ENCODE data around the gene CAPN7. TPM values are rescaled to one million over a fixed set of nuclear protein-coding genes. Genes with fewer than 3 reads are reported as not detected.

CAPN7 gene
- total RNA-seq, 6 experiments from 2014 or later, result 23.8 to 27.9 (median 26.4) TPM

- H3K4me1 Mint-ChIP-seq (ENCODE audit: low read depth), result no peaks in the 10 kb centered on the region
- no peak overlapping the region for H3K4me3 Mint-ChIP-seq
- H3K9me3 Mint-ChIP-seq, result no peaks in the 10 kb centered on the region
- H3K27ac Mint-ChIP-seq, result peak overlapping the region; percentile 22
- no peak for TF ChIP-seq CTCF (IDR thresholded peaks at IDR 0.05)
- H3K27me3 Mint-ChIP-seq (ENCODE audit: insufficient read depth), result peaks cover 2% of the 10 kb centered on the region
- peaks cover 40% of the 10 kb centered on the region for H3K36me3 Mint-ChIP-seq (ENCODE audit: low read depth)
- DNase-seq, result no peak
Observed at GRCh38 chr3:15255215-15255614, 49.2 kb downstream of the CAPN7 start.

GRCh38 chr3:15256861-15257341 is 50.9 kb downstream of the CAPN7 start:
- TF ChIP-seq CTCF (IDR thresholded peaks at IDR 0.05), result no peak
- Mint-ChIP-seq H3K4me1 (ENCODE audit: low read depth) (no peaks in the 10 kb centered on the region), H3K27ac (no peak overlapping the region), H3K4me3 (no peak overlapping the region), H3K9me3 (no peaks in the 10 kb centered on the region), H3K36me3 (ENCODE audit: low read depth) (peaks cover 28% of the 10 kb centered on the region), H3K27me3 (ENCODE audit: insufficient read depth) (peaks cover 2% of the 10 kb centered on the region; the same call in 1 of the 2 replicates)
- DNase-seq, result no peak

GRCh38 chr3:15258720-15259119 is 52.7 kb downstream of the CAPN7 start:
- no peaks in the 10 kb centered on the region for H3K9me3 Mint-ChIP-seq
- peaks cover 2% of the 10 kb centered on the region; the same call in 1 of the 2 replicates for H3K27me3 Mint-ChIP-seq (ENCODE audit: insufficient read depth)
- no peaks in the 10 kb centered on the region for H3K4me1 Mint-ChIP-seq (ENCODE audit: low read depth)
- no peak for TF ChIP-seq CTCF (IDR thresholded peaks at IDR 0.05)
- no peak overlapping the region for H3K27ac Mint-ChIP-seq
- no peak for DNase-seq
- H3K4me3 Mint-ChIP-seq, result no peak overlapping the region
- peaks cover 21% of the 10 kb centered on the region for H3K36me3 Mint-ChIP-seq (ENCODE audit: low read depth)

GRCh38 chr3:15260531-15260930 is 54.5 kb downstream of the CAPN7 start:
- no peak for TF ChIP-seq CTCF (IDR thresholded peaks at IDR 0.05)
- no peak overlapping the region for H3K4me3 Mint-ChIP-seq
- H3K36me3 Mint-ChIP-seq (ENCODE audit: low read depth), result peaks cover 19% of the 10 kb centered on the region
- no peaks in the 10 kb centered on the region for H3K4me1 Mint-ChIP-seq (ENCODE audit: low read depth)
- H3K9me3 Mint-ChIP-seq, result no peaks in the 10 kb centered on the region
- peak overlapping the region; percentile 56; the same call in 1 of the 2 replicates for H3K27ac Mint-ChIP-seq
- peaks cover 2% of the 10 kb centered on the region; the same call in 1 of the 2 replicates for H3K27me3 Mint-ChIP-seq (ENCODE audit: insufficient read depth)
- DNase-seq, result no peak

- no peaks in the 10 kb centered on the region for H3K4me1 Mint-ChIP-seq (ENCODE audit: low read depth)
- no peak overlapping the region for H3K27ac Mint-ChIP-seq
- peaks cover 2% of the 10 kb centered on the region; the same call in 1 of the 2 replicates for H3K27me3 Mint-ChIP-seq (ENCODE audit: insufficient read depth)
- no peak for TF ChIP-seq CTCF (IDR thresholded peaks at IDR 0.05)
- no peaks in the 10 kb centered on the region for H3K9me3 Mint-ChIP-seq
- no peak overlapping the region for H3K4me3 Mint-ChIP-seq
- no peak for DNase-seq
- peaks cover 13% of the 10 kb centered on the region for H3K36me3 Mint-ChIP-seq (ENCODE audit: low read depth)
Observed at GRCh38 chr3:15261274-15261673, 55.2 kb downstream of the CAPN7 start.

Measured in HFFc6 (cell line).